ENCODE measurements around the gene EFCAB6.

EFCAB6 gene

GRCh38 chr22:43500792-43501785 is 311.0 kb downstream of the EFCAB6 start:
- no peak for DNase-seq (ENCODE audit: low spot score)

- DNase-seq (ENCODE audit: low spot score) = no peak
These were observed 313.2 kb downstream of the EFCAB6 start for GRCh38 chr22:43498856-43499253.

- DNase-seq (ENCODE audit: low spot score) = no peak
These were observed 313.9 kb downstream of the EFCAB6 start for GRCh38 chr22:43497956-43498855.

- no peak for DNase-seq (ENCODE audit: low spot score)
These were observed 318.8 kb downstream of the EFCAB6 start for GRCh38 chr22:43493297-43493696.

GRCh38 chr22:43491737-43492136 is 320.4 kb downstream of the EFCAB6 start:
- DNase-seq (ENCODE audit: low spot score) = no peak

GRCh38 chr22:43491177-43491576 is 320.9 kb downstream of the EFCAB6 start:
- DNase-seq (ENCODE audit: low spot score) = no peak

- DNase-seq (ENCODE audit: low spot score) = no peak
These were observed 321.8 kb downstream of the EFCAB6 start for GRCh38 chr22:43490311-43490710.

GRCh38 chr22:43488937-43489336 is 323.2 kb downstream of the EFCAB6 start:
- DNase-seq (ENCODE audit: low spot score) = no peak

GRCh38 chr22:43488031-43488866 is 323.9 kb downstream of the EFCAB6 start:
- DNase-seq (ENCODE audit: low spot score) = no peak

- no peak for DNase-seq (ENCODE audit: low spot score)
These were observed 324.6 kb downstream of the EFCAB6 start for GRCh38 chr22:43487311-43488030.

- DNase-seq (ENCODE audit: low spot score) = no peak
These were observed 326.5 kb downstream of the EFCAB6 start for GRCh38 chr22:43485502-43486089.

GRCh38 chr22:43484227-43484626 is 327.9 kb downstream of the EFCAB6 start:
- no peak for DNase-seq (ENCODE audit: low spot score)

- no peak for DNase-seq (ENCODE audit: low spot score)
These were observed 328.4 kb downstream of the EFCAB6 start for GRCh38 chr22:43483669-43484068.

- DNase-seq (ENCODE audit: low spot score) = no peak
These were observed 328.8 kb downstream of the EFCAB6 start for GRCh38 chr22:43483266-43483665.

- DNase-seq (ENCODE audit: low spot score) = no peak
These were observed 329.8 kb downstream of the EFCAB6 start for GRCh38 chr22:43482318-43482625.

- peak; percentile 13 for DNase-seq (ENCODE audit: low spot score)
These were observed 330.4 kb downstream of the EFCAB6 start for GRCh38 chr22:43481568-43482317.

GRCh38 chr22:43479962-43480361 is 332.1 kb downstream of the EFCAB6 start:
- DNase-seq (ENCODE audit: low spot score) = peak; percentile 7

- DNase-seq (ENCODE audit: low spot score) = no peak
These were observed 332.7 kb downstream of the EFCAB6 start for GRCh38 chr22:43479301-43479950.
